ENCODE measurements around the gene INPP5E. TPM values are rescaled to one million over a fixed set of nuclear protein-coding genes. Genes with fewer than 3 reads are reported as not detected.

The INPP5E gene
- total RNA-seq, 2 donors from 2014 or later = 6.4 to 9.1 TPM

- Histone ChIP-seq H3K27me3 (no peaks in the 10 kb centered on the region), H3K4me3 (no peak overlapping the region), H3K27ac (no peak overlapping the region), H3K9me3 (no peaks in the 10 kb centered on the region), H3K36me3 (peaks cover 50% of the 10 kb centered on the region), H3K4me1 (peaks cover 0 to 19% of the 10 kb centered on the region in 2 donors)
- TF ChIP-seq CTCF (IDR thresholded peaks at IDR 0.05) = no peak
- no peak for DNase-seq (ENCODE audit: low spot score)
These were observed 44.1 kb downstream of the INPP5E start for GRCh38 chr9:136395345-136396218.

- DNase-seq (ENCODE audit: low spot score) = no peak
- Histone ChIP-seq H3K36me3 (peaks cover 50% of the 10 kb centered on the region), H3K4me3 (no peak overlapping the region), H3K27ac (no peak overlapping the region), H3K9me3 (no peaks in the 10 kb centered on the region), H3K27me3 (no peaks in the 10 kb centered on the region), H3K4me1 (peaks cover 0 to 15% of the 10 kb centered on the region in 2 donors)
- TF ChIP-seq CTCF (IDR thresholded peaks at IDR 0.05) = no peak
These were observed 44.7 kb downstream of the INPP5E start for GRCh38 chr9:136395020-136395340.

GRCh38 chr9:136394312-136395019 is 45.2 kb downstream of the INPP5E start:
- Histone ChIP-seq H3K4me3 (no peak overlapping the region), H3K4me1 (peaks cover 0 to 13% of the 10 kb centered on the region in 2 donors), H3K9me3 (no peaks in the 10 kb centered on the region), H3K27me3 (no peaks in the 10 kb centered on the region), H3K27ac (no peak overlapping the region), H3K36me3 (peaks cover 53% of the 10 kb centered on the region)
- DNase-seq (ENCODE audit: low spot score) = no peak
- TF ChIP-seq CTCF (IDR thresholded peaks at IDR 0.05) = no peak

GRCh38 chr9:136393531-136393930 is 46.1 kb downstream of the INPP5E start:
- peaks cover 0 to 4% of the 10 kb centered on the region in 2 donors for H3K4me1 ChIP-seq
- no peaks in the 10 kb centered on the region for H3K27me3 ChIP-seq
- H3K4me3 ChIP-seq = no peak overlapping the region
- H3K9me3 ChIP-seq = no peaks in the 10 kb centered on the region
- no peak overlapping the region for H3K27ac ChIP-seq
- DNase-seq (ENCODE audit: low spot score) = no peak
- TF ChIP-seq CTCF (IDR thresholded peaks at IDR 0.05) = no peak
- H3K36me3 ChIP-seq = peaks cover 62% of the 10 kb centered on the region

GRCh38 chr9:136392538-136393449 is 46.9 kb downstream of the INPP5E start:
- H3K27me3 ChIP-seq = no peaks in the 10 kb centered on the region
- DNase-seq (ENCODE audit: low spot score) = no peak
- no peaks in the 10 kb centered on the region for H3K9me3 ChIP-seq
- H3K27ac ChIP-seq = no peak overlapping the region
- TF ChIP-seq CTCF (IDR thresholded peaks at IDR 0.05) = no peak
- no peaks in the 10 kb centered on the region for H3K4me1 ChIP-seq
- H3K4me3 ChIP-seq = no peak overlapping the region
- H3K36me3 ChIP-seq = peaks cover 70% of the 10 kb centered on the region
